K562 (cell line): ENCODE data around the gene PLCD4. TPM values are rescaled to one million over a fixed set of nuclear protein-coding genes. Genes with fewer than 3 reads are reported as not detected.

Source experiments
- CBFA2T2 ChIP-seq: fragments of 450-650 bp; conservative IDR thresholded peaks from 2 replicates; pipeline ENCODE4 v1.6.1; 2017; ENCODE audit warnings: mild to moderate bottlenecking
- ELF1 ChIP-seq: fragments of 200-800 bp; sonication (Bioruptor generic); IDR thresholded peaks from 2 replicates; pipeline ENCODE4 v1.6.1; 2016; ENCODE audit warnings: missing genetic modification characterization, missing compliant biosample characterization
- HNRNPLL ChIP-seq: fragments of 200-400 bp; formaldehyde crosslinking; IDR thresholded peaks from 2 replicates; pipeline ENCODE4 v1.6.1; 2017; ENCODE audit warnings: low read length, low read depth, mild to moderate bottlenecking; ENCODE audit not compliant: poor library complexity, severe bottlenecking
- POLR3A ChIP-seq: IDR thresholded peaks from 2 replicates; pipeline ENCODE4 v1.6.1; 2011; ENCODE audit warnings: borderline replicate concordance, mild to moderate bottlenecking, moderate library complexity; ENCODE audit not compliant: insufficient read length, insufficient read depth; ENCODE audit errors: extremely low read depth
- RAD51 ChIP-seq: fragments of 450-650 bp; IDR thresholded peaks from 2 replicates; pipeline ENCODE4 v1.7.1; 2016; ENCODE audit warnings: low read depth, mild to moderate bottlenecking, borderline replicate concordance
- TFE3 ChIP-seq: fragments of 450-650 bp; formaldehyde crosslinking; IDR thresholded peaks from 2 replicates; pipeline ENCODE4 v1.4.0; 2020; ENCODE audit warnings: mild to moderate bottlenecking, mixed read lengths
- THAP12 ChIP-seq: fragments of 250-450 bp; sonication (Bioruptor Pico); IDR thresholded peaks from 2 replicates; pipeline ENCODE4 v1.9.0; 2021; ENCODE audit warnings: mild to moderate bottlenecking, inconsistent platforms
- VEZF1 ChIP-seq: fragments of 200-800 bp; sonication (Bioruptor generic); IDR thresholded peaks from 2 replicates; pipeline ENCODE4 v1.6.1; 2017; ENCODE audit warnings: missing genetic modification characterization, missing compliant biosample characterization
- ZFP91 ChIP-seq: sonication (generic); formaldehyde crosslinking; IDR thresholded peaks from 2 replicates; pipeline ENCODE4 v1.8.0; 2022; ENCODE audit warnings: mild to moderate bottlenecking, missing genetic modification reagents
- ZNF407 ChIP-seq: fragments of 450-650 bp; IDR thresholded peaks from 2 replicates; pipeline ENCODE4 v1.6.1; 2016; ENCODE audit warnings: low read depth
- polyA plus RNA-seq, 8 experiments: library from polyadenylated mRNA; depleted of rRNA in 4 of 8; stranded (reverse) in 5 of 8; unstranded in 3 of 8; fragments of >200 nt; fragmentation: Nextera tagmentation in 2 of 8; fragmentation: Illumina TruSeq in 1 of 8; extraction: Ambion mirVana in 2 of 8; extraction: Trizol in 1 of 8; gene quantifications; 2 replicates each; pipeline versions ENCODE4 v1.2.1 to v1.2.3, GENCODE V29; 2011 to 2014; ENCODE audit warnings: inconsistent platforms in 1 of 8, missing spikeins in 1 of 8
- total RNA-seq, 7 experiments: library from RNA; depleted of rRNA in 6 of 7; stranded (reverse); fragments of >200 nt in 6 of 7; fragmentation: Illumina TruSeq in 2 of 7; extraction: Trizol in 2 of 7; gene quantifications; 2 replicates each; pipeline versions ENCODE4 v1.2.1 to v1.2.3, GENCODE V29; 2011 to 2021; ENCODE audit warnings: low replicate concordance in 1 of 7

The PLCD4 gene
- total and polyA plus RNA-seq, 9 of the 15 experiments (the other 6 are each of a cell fraction or from before 2014, with no cell fraction given): 0.13 to 0.38 TPM; not detected in 7

- TF ChIP-seq POLR3A: no peak
- no peak for TF ChIP-seq ZFP91 (CRISPR knock-in tag)
- TF ChIP-seq TFE3 (CRISPR knock-in tag): no peak
- peak; percentile 97 for TF ChIP-seq VEZF1 (CRISPR knock-in tag)
- no peak for TF ChIP-seq CBFA2T2
- TF ChIP-seq ZNF407: peak; percentile 82
- no peak for TF ChIP-seq HNRNPLL
- no peak for TF ChIP-seq THAP12 (CRISPR knock-in tag)
- TF ChIP-seq RAD51: no peak
- peak; percentile 65; the same call in 1 of the 2 replicates for TF ChIP-seq ELF1 (tag)
These were observed 39.3 kb upstream of the PLCD4 start, which contains the start of the genes CNOT9 and USP37 (continued) for GRCh38 chr2:218568190-218569037.
